HG03571 (cell line): ENCODE data around the gene EFCAB7.
A peak's percentile ranks its signal among the peaks of the same experiment; 100 is the strongest.
"Not testable (repeated sequence)": the region's sequence is repeated elsewhere in the genome, so short reads cannot be mapped to it uniquely, and the experiment has no call there.

ENCODE experiments used
- ATAC-seq: cut with Tn5 transposase; IDR thresholded peaks from one replicate; pipeline ENCODE4 v1.9.1; 2021; ENCODE audit not compliant: unreplicated experiment

EFCAB7 gene

DNA sequence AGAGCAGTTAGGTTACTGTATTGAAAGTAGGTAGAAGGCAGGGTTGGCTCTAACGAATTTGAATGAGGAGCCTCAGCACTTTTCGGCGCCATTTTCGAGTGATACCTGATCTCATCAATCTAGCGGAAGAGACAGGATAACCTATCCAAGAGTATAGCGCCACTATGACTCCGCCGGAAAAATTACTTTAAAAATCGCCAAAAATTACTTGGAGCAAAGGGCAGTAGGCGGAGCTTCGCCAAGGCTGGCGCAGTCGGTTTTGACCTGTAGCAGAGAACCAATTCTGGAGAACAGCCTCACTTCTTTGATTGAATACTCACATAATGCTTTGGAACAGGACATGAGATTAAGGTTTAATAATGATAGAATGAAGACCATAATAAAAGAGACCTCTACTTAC is 25.6 kb downstream of the EFCAB7 start:
- ATAC-seq = no peak

DNA sequence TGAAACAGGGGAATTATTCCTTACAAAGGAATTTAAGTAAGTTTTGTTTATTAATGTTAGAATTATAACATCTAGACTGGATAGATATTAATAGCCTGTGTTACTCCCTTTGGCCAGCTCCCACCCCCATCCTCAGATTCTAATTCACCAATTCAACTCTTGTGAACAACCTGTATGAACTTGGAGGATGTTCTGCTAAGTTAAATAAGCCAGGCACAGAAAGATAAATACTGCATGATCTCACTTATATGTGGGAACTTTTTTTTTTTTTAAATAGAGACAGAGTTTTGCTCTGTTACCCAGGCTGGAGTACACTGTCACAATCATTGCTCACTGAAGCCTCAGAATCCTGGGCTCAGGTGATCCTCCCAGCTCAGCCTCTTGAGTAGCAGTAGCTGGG is 32.2 kb downstream of the EFCAB7 start:
- ATAC-seq = no peak

DNA sequence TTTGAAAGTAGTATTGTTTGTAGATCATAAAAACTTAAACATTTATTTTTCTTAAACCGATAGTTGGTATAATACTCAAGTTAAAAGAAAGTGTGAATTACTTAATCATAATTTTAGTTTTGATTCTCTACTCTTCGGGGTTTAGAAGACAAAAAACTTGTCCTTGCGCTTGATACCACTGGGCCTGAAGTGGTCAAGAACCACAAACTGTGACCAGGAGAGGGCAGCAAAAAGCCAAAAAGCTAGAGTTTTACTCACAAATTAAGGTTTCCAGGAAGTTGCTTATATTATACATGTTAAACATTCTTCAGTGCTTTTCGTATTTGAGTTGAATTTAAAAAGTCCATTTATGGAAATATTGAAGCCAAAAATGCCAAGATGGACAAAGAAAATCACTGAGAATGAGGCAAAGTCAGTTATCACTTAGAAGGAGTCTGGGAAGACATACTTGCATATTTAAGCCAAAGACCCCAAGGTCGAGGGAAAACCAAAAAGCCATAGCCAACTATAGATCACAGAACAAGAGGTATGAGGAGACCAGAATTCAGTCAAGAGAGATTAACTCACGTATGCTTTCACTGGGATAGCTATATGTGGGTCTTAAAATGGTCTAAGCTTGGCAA is 34.2 kb downstream of the EFCAB7 start:
- no peak for ATAC-seq

DNA sequence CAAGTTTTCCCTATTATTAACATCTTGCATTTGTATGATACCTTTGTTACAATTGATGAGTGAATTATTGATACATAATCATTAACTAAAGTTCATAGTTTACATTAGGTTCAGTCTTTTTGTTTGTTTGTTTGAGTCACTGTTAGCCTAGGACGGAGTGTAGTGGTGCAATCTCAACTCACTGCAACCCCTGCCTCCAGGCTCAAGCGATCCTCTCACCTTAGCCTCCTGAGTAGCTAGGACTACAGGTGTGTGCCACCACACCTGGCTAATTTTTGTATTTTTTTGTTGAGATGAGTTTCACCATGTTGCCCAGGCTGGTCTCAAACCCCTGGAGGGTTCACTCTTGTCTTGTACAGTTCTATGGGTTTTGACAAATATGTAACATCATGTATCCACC is 36.0 kb downstream of the EFCAB7 start:
- ATAC-seq = no peak

DNA sequence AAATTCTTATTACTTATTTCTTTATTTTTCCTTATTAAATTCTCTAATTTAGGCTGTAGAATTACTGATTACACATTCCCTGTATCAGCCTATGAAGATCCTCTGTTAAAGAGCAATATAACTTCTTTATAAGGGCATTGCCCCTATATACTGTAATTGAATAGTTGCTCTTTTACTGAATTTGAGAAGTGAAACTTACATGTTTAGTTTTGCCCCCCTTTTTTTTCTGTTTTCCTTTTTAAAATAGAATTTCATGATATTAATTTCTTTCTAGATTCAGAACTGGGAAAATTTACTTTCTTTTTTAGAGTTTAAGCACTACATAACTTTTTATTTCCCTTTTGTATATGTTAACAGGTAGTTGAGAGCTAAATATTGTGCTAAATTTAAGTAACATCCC is 40.4 kb downstream of the EFCAB7 start:
- peak; percentile 52 for ATAC-seq

DNA sequence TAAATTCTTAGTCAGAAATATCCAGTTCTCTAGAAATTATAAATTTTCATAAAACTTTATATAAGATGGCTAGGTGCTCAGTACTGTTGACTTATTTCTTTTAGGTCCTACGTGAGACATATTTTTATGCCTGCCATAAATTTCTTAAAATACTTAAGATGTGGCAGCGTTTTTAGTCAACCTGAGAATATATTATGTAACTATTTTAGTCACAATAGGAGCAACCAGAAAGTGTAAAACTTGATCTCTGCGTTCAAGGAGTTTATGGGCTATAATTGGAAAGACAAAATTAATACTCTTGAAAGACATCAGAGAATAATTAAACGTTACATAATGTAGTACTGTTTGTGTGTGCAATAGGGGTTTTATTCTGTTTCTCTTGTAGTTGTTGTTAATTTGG is 45.7 kb downstream of the EFCAB7 start:
- no peak for ATAC-seq

DNA sequence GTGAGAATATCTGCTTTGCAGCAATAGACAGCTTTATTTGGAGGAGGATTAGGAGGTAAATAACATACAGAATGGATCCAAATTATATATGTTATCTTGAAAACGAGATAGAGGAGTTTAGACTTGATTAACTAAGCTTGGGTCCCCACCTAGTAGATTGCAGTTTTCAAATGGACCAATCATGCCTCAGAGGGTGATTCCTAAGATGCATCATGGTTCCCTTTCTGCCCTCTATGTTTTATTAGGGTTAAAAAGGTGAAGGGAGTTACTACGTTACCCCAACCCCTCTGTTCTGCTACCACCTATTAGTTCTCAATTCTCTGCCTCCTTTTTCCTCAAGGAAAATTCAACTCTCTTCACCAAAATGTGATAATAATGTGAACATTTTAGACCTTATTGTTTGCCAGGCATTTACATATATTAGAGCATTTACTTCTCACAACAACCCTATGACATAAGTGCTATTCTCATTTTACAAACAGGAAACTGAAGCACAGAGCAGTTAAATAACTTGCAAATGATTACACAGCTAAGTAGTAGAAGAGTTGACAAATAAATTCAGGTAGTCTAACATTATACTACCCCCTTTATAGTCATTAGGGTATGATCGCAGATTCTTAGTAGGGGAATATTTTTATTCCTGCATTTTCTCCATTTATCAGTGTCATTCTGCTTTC is 46.5 kb downstream of the EFCAB7 start:
- no peak for ATAC-seq

DNA sequence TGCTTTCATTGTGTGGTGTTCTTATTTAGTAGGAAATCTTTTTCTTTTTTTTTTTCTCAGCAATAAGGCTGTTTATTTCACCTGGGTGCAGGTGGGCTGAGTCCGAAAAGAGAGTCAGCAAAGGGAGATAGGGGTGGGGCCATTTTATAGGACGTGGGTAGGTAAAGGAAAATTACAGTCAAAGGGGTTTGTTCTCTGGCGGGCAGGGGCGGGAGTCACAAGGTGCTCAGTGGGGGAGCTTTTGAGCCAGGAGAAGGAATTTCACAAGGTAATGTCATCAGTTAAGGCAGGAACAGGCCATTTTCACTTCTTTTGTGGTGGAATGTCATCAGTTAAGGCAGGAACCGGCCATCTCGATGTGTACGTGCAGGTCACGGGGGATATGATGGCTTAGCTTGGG is 49.4 kb downstream of the EFCAB7 start:
- not testable (repeated sequence) for ATAC-seq

DNA sequence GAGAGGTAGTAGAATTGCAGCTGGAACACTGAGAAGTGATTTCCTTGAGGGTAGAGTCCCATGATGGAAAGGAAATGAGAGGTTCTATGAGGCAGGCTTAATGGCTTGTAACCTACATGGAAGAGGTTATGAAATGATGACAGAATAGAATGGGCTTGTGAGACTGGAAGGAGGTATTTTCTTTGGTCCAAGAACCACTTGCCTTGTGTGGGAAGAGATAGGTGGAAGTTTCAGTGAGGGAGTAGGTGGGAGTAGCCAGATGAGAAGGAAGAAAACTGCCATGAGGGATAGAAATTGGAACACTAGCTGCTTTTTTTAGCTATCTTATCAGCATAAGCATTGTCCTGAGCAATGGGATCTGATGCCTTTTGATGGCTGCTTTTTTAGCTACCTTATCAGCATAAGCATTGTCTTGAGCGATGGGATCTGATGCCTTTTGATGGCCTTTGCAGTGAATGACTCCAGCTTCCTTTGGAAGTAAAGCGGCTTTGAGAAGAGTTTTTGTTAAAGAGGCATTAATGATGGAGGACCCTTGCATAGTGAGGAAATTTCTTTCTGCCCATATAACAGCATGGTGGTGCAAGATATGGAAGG is 51.0 kb downstream of the EFCAB7 start:
- not testable (repeated sequence) for ATAC-seq

DNA sequence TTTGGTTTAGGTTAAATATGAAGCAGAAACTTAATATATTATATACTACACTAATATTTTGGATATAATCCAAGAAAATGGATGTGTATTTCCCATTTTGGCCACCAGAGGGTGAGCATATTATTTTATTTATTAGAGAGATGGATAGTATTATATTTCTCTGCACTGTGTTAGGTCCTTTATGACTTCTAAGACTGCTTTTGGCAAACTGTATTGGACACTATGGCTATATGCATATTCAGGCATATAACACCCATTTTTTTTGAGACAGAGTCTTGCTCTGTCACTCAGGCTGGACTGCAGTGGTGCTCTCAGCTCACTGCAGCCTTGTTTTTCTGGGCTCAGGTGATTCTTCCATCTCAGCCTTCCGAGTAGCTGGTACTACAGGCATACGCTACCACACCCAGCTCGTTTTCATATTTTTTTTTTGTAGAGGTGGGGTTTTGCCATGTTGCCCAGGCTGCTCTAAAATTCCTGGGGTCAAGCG is 52.1 kb downstream of the EFCAB7 start:
- no peak for ATAC-seq

DNA sequence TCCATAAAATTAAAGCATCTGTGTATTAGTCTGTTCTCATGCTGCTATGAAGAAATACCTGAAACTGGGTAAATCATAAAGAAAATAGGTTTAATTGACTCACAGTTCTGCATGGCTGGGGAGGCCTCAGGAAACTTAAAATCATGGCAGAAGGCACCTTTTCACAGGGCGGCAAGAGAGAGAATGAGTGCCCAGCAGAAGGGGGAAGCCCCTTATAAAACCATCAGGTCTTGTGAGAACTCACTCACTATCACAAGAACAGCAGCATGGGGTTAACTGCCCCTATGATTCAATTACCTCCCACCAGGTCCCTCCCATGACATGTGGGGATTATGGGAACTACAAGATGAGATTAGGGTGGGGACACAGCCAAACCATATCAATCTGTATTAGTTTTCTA is 63.0 kb downstream of the EFCAB7 start:
- not testable (repeated sequence) for ATAC-seq

DNA sequence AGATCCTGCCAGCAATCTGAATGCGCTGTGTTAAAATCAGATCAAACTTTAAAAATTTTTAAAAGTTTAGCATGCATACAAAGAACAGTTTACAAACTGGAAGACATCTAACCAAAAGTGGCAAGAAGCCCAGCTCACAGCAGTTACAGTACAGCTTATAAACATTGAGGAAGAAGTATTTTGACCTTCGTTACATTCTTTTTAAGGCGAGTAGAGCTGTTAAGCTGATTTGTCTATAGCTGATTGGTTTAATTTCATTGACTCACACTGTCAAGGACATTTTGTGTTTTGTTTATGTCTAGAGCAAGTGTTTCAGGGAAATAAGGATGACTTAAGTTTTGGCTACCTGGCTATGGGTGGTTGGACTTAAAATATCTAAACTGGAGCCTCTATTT is 66.8 kb downstream of the EFCAB7 start:
- no peak for ATAC-seq

DNA sequence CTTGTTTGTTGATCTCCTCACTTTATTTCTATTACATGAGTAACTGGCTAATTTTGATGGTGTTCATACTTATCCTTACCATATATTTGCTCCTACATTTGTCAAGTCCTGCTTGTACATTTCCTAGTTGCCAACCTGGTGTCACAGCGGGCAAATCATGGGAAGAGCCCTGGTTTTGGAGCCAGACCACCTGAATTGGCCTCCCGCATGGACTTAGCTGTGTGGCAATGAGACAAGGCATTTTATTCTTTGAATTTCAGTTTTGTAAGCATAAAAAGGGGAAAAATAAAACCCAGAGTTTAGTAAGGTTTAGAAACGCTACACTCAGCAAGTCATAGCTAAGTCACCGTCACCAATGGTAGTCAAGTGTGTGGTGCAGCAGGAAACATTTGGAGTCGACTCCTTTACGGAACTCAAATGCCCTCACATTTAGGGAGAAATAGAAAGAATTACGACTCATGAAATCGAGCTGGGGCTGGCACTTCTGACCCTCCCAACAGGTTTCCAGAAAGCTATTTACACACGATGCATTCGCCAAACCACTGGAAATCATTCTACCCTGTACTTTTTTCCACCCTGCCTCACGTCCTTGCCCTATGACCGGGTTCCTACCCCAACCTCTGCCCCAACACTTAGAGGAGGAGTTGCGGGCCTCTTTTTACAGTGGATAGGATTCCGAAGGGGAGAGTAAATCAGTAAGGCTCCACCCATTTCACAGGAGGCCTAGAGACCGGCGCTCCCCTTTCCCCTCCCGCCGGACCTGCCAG is 69.4 kb downstream of the EFCAB7 start:
- no peak for ATAC-seq

DNA sequence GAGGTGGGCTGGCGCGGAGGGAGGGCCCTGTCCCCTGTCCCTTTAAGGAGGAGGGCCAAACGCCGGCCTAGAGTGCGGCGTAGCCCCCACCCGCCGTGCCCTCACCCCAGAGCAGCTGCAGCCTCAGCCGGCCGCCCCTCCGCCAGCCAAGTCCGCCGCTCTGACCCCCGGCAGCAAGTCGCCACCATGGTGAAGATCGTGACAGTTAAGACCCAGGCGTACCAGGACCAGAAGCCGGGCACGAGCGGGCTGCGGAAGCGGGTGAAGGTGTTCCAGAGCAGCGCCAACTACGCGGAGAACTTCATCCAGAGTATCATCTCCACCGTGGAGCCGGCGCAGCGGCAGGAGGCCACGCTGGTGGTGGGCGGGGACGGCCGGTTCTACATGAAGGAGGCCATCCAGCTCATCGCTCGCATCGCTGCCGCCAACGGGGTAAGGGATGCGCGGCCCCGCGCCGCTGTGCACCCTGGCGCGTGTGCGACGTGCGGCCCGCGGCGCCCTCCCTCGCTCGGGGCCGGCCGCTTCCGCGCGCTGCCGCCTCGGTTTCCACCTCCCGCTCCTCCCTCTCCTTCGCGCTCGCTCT is 70.1 kb downstream of the EFCAB7 start, which contains the start of gene PGM1:
Gene PGM1 (plus strand): TSS at position 109 of the 583 bp plus-strand sequence. CDS start 78 bp downstream, at position 187.
- ATAC-seq = peak; percentile 77

DNA sequence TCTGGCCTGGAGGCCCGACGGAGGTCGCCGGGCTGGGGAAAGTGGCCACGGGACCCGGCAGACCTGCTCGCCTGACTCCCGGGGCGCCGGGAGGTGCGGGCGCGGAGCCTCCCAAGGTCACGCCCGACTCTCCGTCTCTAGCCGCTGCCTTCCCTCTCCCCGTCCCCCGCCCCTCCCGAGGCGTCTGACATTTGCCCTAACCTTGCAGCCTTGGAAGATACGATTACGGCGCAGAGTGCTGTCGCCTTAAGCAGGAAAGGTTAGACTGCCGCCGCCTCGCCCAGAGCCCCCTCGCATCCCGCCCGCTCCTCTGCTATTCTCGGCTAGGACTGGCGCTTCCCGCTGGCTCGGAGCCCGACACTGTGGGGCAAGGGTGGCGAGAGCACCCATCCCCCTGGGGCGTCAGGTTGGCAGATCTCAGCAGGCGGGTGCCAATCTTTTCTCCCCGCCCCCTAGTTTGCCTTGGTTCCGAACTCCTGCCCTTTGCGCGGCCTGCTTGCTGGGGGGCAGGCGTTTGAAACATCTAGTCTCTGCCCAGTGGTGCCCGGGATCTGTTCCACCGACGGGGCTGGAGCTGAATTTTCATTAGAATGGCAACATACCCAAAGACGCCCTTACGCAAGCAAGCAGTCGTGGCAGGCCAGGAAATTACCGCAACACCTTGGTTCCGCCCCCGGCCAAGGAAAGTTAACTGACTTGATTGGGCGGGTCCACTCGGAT is 70.7 kb downstream of the EFCAB7 start:
- peak; percentile 55 for ATAC-seq

DNA sequence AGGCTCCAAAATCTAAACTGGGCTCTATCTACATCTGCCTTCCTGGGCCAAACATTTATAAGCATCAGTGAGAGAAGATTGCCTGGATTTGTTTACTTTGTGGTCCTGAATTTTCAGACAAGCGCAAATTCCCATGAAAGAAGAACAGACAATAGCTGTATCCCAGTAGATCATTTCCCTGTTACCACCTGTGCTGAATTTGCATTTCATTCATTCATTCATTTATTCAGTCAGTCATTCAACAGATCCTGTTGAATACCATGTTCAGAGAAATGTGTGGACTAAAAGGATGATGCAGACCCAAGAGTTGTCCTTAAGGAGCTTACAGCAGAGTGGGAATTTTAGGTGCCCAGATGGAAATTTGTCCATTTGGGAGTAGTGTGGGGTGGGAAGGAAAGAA is 72.1 kb downstream of the EFCAB7 start:
- no peak for ATAC-seq

DNA sequence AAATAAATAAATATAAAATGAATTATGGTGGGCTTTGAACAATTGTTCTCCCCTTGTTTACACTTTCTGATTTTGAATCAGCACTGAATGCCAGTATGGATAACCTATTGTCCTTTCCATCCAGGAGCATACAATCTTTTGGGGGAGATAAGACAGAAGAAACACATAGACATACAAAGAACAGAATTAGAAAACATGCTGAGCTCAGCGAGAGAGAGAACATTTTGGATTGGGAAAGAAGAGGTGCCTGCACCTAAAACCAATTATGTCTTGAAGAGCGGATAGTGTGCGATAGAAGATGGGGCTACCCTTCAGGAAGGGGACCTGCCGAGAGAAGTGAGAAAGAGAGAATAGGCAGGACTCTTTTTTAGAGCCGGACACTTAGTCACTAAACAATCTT is 76.5 kb downstream of the EFCAB7 start:
- ATAC-seq = no peak

DNA sequence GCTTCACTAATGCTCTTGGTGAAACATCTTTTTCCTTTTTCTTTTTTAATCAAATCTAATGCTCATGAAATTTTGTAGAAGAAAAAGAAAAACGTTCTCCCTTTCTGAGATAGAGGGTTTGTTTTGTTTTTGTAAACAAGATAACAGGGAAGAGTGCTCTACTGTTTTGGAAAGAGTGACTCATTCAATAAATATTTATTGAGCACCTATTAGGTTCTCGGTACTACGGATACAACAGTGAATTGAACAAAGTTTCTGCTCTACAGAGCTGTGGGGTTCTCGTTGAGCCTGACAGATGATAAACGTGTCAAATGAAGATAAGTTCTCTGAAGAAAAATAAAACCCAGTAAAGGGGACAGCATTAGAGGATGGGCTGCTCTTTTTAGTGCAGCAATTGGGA is 76.9 kb downstream of the EFCAB7 start:
- ATAC-seq = no peak

DNA sequence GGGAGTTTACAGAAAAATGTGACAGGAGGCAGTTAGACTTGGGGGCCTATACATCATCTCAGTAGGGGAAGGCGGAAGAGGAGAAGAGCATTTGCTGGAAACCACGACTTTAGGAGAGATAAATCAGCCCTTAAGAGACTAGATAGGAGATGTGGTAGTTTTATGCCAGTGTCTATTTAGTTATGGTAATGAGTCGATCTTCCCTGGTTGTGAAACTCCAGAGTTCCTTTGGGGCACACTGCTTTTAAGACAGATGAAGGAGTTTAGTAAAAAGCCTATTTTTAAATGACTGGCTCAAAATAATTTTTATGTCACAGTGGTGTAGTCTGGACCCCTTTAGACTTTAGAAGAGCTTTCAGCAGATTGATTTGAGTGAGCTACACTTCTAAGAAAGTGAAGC is 77.7 kb downstream of the EFCAB7 start:
- ATAC-seq = no peak

DNA sequence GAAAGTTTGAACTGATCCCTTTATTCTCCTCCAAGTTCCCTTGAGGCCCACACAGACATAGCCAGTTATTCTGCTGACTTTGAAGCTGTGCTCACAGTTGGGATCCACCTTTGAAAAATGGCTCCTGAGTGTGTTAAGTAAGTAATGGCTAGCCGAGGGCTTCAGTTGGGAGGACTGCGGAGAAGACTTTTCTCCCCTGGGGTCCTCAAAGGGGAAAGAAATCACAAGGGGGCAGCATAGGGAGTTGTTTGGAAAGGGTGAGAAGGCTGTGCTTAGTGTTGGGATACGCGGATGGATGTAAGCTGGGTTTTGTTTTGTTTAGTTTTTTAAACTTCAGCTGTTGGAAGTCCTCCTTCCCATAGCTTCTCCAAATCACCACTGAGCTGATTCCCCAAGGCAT is 78.1 kb downstream of the EFCAB7 start:
- no peak for ATAC-seq

DNA sequence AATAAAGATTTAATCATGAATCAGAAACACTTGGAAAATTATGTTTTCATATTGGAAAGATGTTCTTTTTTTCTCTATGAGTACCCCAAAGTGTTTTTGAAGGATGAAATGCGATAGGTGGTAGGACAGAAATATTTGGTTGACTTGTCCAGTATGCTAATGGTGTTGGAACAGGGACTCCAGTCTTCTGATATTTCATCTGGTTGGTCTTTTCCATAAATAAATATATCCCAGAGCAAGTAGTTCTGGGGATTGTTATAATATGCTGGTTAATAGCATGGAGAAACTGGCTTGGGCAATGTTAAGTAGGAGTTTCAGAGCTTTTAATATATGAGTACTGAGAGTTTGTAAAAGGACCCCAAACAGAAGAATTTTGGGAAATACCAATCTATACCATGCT is 78.6 kb downstream of the EFCAB7 start:
- no peak for ATAC-seq
